Osteoblast (primary cell): Measurements from ENCODE around the gene DUSP6. TPM values are rescaled to one million over a fixed set of nuclear protein-coding genes. Genes with fewer than 3 reads are reported as not detected.

Experiments
- DNase-seq: peaks from one replicate; pipeline ENCODE4 v3.0.0; 2011; ENCODE audit warnings: low spot score, mixed read lengths; ENCODE audit not compliant: insufficient read length; ENCODE audit errors: missing footprints
- H2AFZ ChIP-seq: 2 replicates; pipeline ENCODE4 v1.6.0; 2011; ENCODE audit warnings: mild to moderate bottlenecking, low read length
- H3K27ac ChIP-seq: 2 replicates; pipeline ENCODE4 v1.5.1; 2011; ENCODE audit warnings: mild to moderate bottlenecking, low read depth, low read length, moderate library complexity
- H3K27me3 ChIP-seq: 2 replicates; pipeline ENCODE4 v1.6.0; 2012; ENCODE audit warnings: mild to moderate bottlenecking, control low read depth, inconsistent platforms, low read length, moderate library complexity; ENCODE audit not compliant: insufficient read depth
- H3K36me3 ChIP-seq: 2 replicates; pipeline ENCODE4 v1.5.1; 2011; ENCODE audit warnings: mild to moderate bottlenecking, low read length, control low read depth, moderate library complexity; ENCODE audit not compliant: insufficient read depth
- H3K4me1 ChIP-seq: 2 replicates; pipeline ENCODE4 v1.5.1; 2011; ENCODE audit warnings: mild to moderate bottlenecking, low read length, control low read depth, moderate library complexity; ENCODE audit not compliant: insufficient read depth
- H3K4me2 ChIP-seq: 2 replicates; pipeline ENCODE4 v1.6.0; 2011; ENCODE audit warnings: mild to moderate bottlenecking, low read length; ENCODE audit not compliant: insufficient read depth
- H3K4me3 ChIP-seq: fragments of 200-600 bp; sonication (generic); 3 replicates; pipeline ENCODE4 v1.5.1; 2012; ENCODE audit warnings: mild to moderate bottlenecking, low read length, inconsistent platforms; ENCODE audit not compliant: insufficient read depth
- H3K79me2 ChIP-seq: 2 replicates; pipeline ENCODE4 v1.6.0; 2012; ENCODE audit warnings: mild to moderate bottlenecking, low read length, control low read depth, inconsistent platforms; ENCODE audit not compliant: insufficient read depth
- H3K9me3 ChIP-seq: 2 replicates; pipeline ENCODE4 v1.5.1; 2011; ENCODE audit warnings: low read depth, low read length, control low read depth
- H4K20me1 ChIP-seq: 2 replicates; pipeline ENCODE4 v1.6.0; 2012; ENCODE audit warnings: mild to moderate bottlenecking, low read length, control low read depth; ENCODE audit not compliant: insufficient read depth
- CTCF ChIP-seq: IDR thresholded peaks from 2 replicates; pipeline ENCODE4 v1.5.1; 2011; ENCODE audit warnings: mild to moderate bottlenecking, low read depth, low read length, moderate library complexity; ENCODE audit errors: extremely low read depth
- total RNA-seq: library from RNA; depleted of rRNA; stranded (reverse); fragments of >200 nt; gene quantifications from 2 replicates; pipeline ENCODE4 v1.2.3, GENCODE V29; 2012

Gene DUSP6
- total RNA-seq, 1 donor = 30.0 TPM

- Histone ChIP-seq H4K20me1 (no peaks in the 10 kb centered on the region), H3K27ac (no peak overlapping the region), H3K27me3 (no peaks in the 10 kb centered on the region), H3K36me3 (no peaks in the 10 kb centered on the region), H3K79me2 (no peaks in the 10 kb centered on the region), H3K4me3 (no peak overlapping the region), H3K4me2 (no peak overlapping the region), H3K4me1 (peaks cover 13% of the 10 kb centered on the region), H2AFZ (no peak overlapping the region), H3K9me3 (peaks cover 2% of the 10 kb centered on the region)
- DNase-seq = no peak
- TF ChIP-seq CTCF = no peak
Observed at GRCh38 chr12:89335452-89336244, 16.7 kb downstream of the DUSP6 start.

- H3K79me2 ChIP-seq = no peaks in the 10 kb centered on the region
- H3K4me2 ChIP-seq = peak overlapping the region; percentile 39
- H3K4me3 ChIP-seq = no peak overlapping the region
- no peaks in the 10 kb centered on the region for H3K36me3 ChIP-seq
- peak overlapping the region; percentile 30 for H3K27ac ChIP-seq
- H4K20me1 ChIP-seq = no peaks in the 10 kb centered on the region
- H3K9me3 ChIP-seq = peaks cover 2% of the 10 kb centered on the region
- no peak for TF ChIP-seq CTCF
- DNase-seq = peak; percentile 80
- no peaks in the 10 kb centered on the region for H3K27me3 ChIP-seq
- peaks cover 13% of the 10 kb centered on the region for H3K4me1 ChIP-seq
- H2AFZ ChIP-seq = peak overlapping the region; percentile 51
Observed at GRCh38 chr12:89334548-89335169, 17.6 kb downstream of the DUSP6 start.

GRCh38 chr12:89333564-89334252 is 18.6 kb downstream of the DUSP6 start:
- H3K4me2 ChIP-seq = peak overlapping the region; percentile 34
- no peaks in the 10 kb centered on the region for H3K27me3 ChIP-seq
- TF ChIP-seq CTCF = no peak
- H4K20me1 ChIP-seq = no peaks in the 10 kb centered on the region
- H2AFZ ChIP-seq = peak overlapping the region; percentile 49
- H3K27ac ChIP-seq = no peak overlapping the region
- DNase-seq = no peak
- no peak overlapping the region for H3K4me3 ChIP-seq
- H3K79me2 ChIP-seq = no peaks in the 10 kb centered on the region
- peaks cover 13% of the 10 kb centered on the region for H3K4me1 ChIP-seq
- no peaks in the 10 kb centered on the region for H3K36me3 ChIP-seq
- peaks cover 2% of the 10 kb centered on the region for H3K9me3 ChIP-seq
